Ovary (tissue), 3 donors: ENCODE data around the gene LEF1.

ENCODE experiments used
- CTCF ChIP-seq, 3 donors: fragments of 450-650 bp in 2 of 3; fragments of 200-600 bp in 1 of 3; IDR thresholded peaks; one replicate each; pipeline versions ENCODE4 v1.5.1 to v1.8.0; 2016 to 2022; ENCODE audit warnings: antibody characterized with exemption in 3 of 3, mild to moderate bottlenecking in 1 of 3
- POLR2A ChIP-seq: fragments of 450-650 bp; IDR thresholded peaks from one replicate; pipeline ENCODE4 v1.6.1; 2017; ENCODE audit warnings: antibody characterized with exemption, mild to moderate bottlenecking, moderate library complexity
- donor health status: DM: no; HTN: no; CAD: no.

- TF ChIP-seq CTCF (IDR thresholded peaks at IDR 0.05), result no peak
- no peak for TF ChIP-seq POLR2A
These were observed 44.6 kb upstream of the LEF1 start for GRCh38 chr4:108213308-108213707.
